HEK293 (cell line): Measurements from ENCODE around the gene MPV17L.

ENCODE experiments used
- HOXC10 ChIP-seq: sonication (generic); formaldehyde crosslinking; IDR thresholded peaks from 2 replicates; pipeline ENCODE4 v1.8.1; 2023; ENCODE audit warnings: mild to moderate bottlenecking, missing genetic modification reagents
- KLF1 ChIP-seq: fragments of 450-650 bp; formaldehyde crosslinking; IDR thresholded peaks from 2 replicates; pipeline ENCODE4 v1.5.1; 2016; ENCODE audit warnings: missing biosample characterization, missing genetic modification characterization
- MYNN ChIP-seq: fragments of 450-650 bp; formaldehyde crosslinking; IDR thresholded peaks from 2 replicates; pipeline ENCODE4 v1.5.1; 2016; ENCODE audit warnings: missing biosample characterization, missing genetic modification characterization, borderline replicate concordance
- SETDB1 ChIP-seq: IDR thresholded peaks from one replicate; pipeline ENCODE4 v1.6.1; 2017; ENCODE audit warnings: mild to moderate bottlenecking, low read length, moderate library complexity, mixed read lengths; ENCODE audit not compliant: insufficient read length
- ZBTB17 ChIP-seq: fragments of 450-650 bp; formaldehyde crosslinking; IDR thresholded peaks from 2 replicates; pipeline ENCODE4 v1.5.1; 2016; ENCODE audit warnings: missing biosample characterization, missing genetic modification characterization
- ZBTB20 ChIP-seq: fragments of 450-650 bp; formaldehyde crosslinking; IDR thresholded peaks from 2 replicates; pipeline ENCODE4 v1.5.1; 2016; ENCODE audit warnings: missing biosample characterization, missing genetic modification characterization
- ZFP41 ChIP-seq: fragments of 450-650 bp; formaldehyde crosslinking; IDR thresholded peaks from 2 replicates; pipeline ENCODE4 v1.5.1; 2016; ENCODE audit warnings: missing biosample characterization, missing genetic modification characterization, borderline replicate concordance
- ZNF138 ChIP-seq: fragments of 450-650 bp; formaldehyde crosslinking; IDR thresholded peaks from 2 replicates; pipeline ENCODE4 v1.5.1; 2016; ENCODE audit warnings: missing biosample characterization, missing genetic modification characterization, borderline replicate concordance
- ZNF140 ChIP-seq: fragments of 450-650 bp; formaldehyde crosslinking; IDR thresholded peaks from 2 replicates; pipeline ENCODE4 v1.5.1; 2016; ENCODE audit warnings: missing biosample characterization, missing genetic modification characterization
- ZNF155 ChIP-seq: fragments of 450-650 bp; formaldehyde crosslinking; IDR thresholded peaks from 2 replicates; pipeline ENCODE4 v1.5.1; 2016; ENCODE audit warnings: missing biosample characterization, missing genetic modification characterization
- ZNF169 ChIP-seq: fragments of 450-650 bp; formaldehyde crosslinking; IDR thresholded peaks from 2 replicates; pipeline ENCODE4 v1.5.1; 2016; ENCODE audit warnings: missing biosample characterization, missing genetic modification characterization
- ZNF211 ChIP-seq: fragments of 450-650 bp; formaldehyde crosslinking; IDR thresholded peaks from 2 replicates; pipeline ENCODE4 v1.5.1; 2016; ENCODE audit warnings: low read depth, missing biosample characterization, missing genetic modification characterization
- ZNF341 ChIP-seq: fragments of 450-650 bp; formaldehyde crosslinking; IDR thresholded peaks from 2 replicates; pipeline ENCODE4; 2016; ENCODE audit warnings: low read depth, missing biosample characterization, missing genetic modification characterization
- ZNF350 ChIP-seq: fragments of 450-650 bp; formaldehyde crosslinking; IDR thresholded peaks from 2 replicates; pipeline ENCODE4 v1.5.0; 2017; ENCODE audit warnings: missing biosample characterization, mild to moderate bottlenecking, missing genetic modification characterization
- ZNF473 ChIP-seq: fragments of 450-650 bp; formaldehyde crosslinking; IDR thresholded peaks from 2 replicates; pipeline ENCODE4 v1.5.1; 2017; ENCODE audit warnings: missing biosample characterization, missing genetic modification characterization
- ZNF521 ChIP-seq: fragments of 450-650 bp; formaldehyde crosslinking; IDR thresholded peaks from 2 replicates; pipeline ENCODE4 v1.5.1; 2017; ENCODE audit warnings: missing biosample characterization, mild to moderate bottlenecking, missing genetic modification characterization
- ZNF585B ChIP-seq: fragments of 450-650 bp; formaldehyde crosslinking; IDR thresholded peaks from 2 replicates; pipeline ENCODE4 v1.5.1; 2016; ENCODE audit warnings: missing biosample characterization, missing genetic modification characterization
- ZNF664 ChIP-seq: fragments of 450-650 bp; formaldehyde crosslinking; IDR thresholded peaks from 2 replicates; pipeline ENCODE4 v1.5.1; 2016; ENCODE audit warnings: missing biosample characterization, missing genetic modification characterization
- ZNF670 ChIP-seq: fragments of 450-650 bp; formaldehyde crosslinking; IDR thresholded peaks from 2 replicates; pipeline ENCODE4 v1.5.1; 2016; ENCODE audit warnings: missing biosample characterization, missing genetic modification characterization, low read depth
- ZNF747 ChIP-seq: fragments of 450-650 bp; formaldehyde crosslinking; IDR thresholded peaks from 2 replicates; pipeline ENCODE4 v1.5.1; 2016; ENCODE audit warnings: missing biosample characterization, missing genetic modification characterization
- ZNF792 ChIP-seq: fragments of 450-650 bp; formaldehyde crosslinking; IDR thresholded peaks from 2 replicates; pipeline ENCODE4 v1.5.1; 2016; ENCODE audit warnings: missing biosample characterization, missing genetic modification characterization
- TF ChIP-seq, protein P1 (sequence below): fragments of 450-650 bp; formaldehyde crosslinking; IDR thresholded peaks from 2 replicates; pipeline ENCODE4 v1.5.1; 2017; ENCODE audit warnings: missing biosample characterization, missing genetic modification characterization
- TF ChIP-seq, protein P2 (sequence below): fragments of 450-650 bp; formaldehyde crosslinking; IDR thresholded peaks from 2 replicates; pipeline ENCODE4 v1.5.1; 2016; ENCODE audit warnings: missing biosample characterization, missing genetic modification characterization, borderline replicate concordance
- TF ChIP-seq, protein P3 (sequence below): fragments of 450-650 bp; formaldehyde crosslinking; optimal IDR thresholded peaks from 2 replicates; pipeline ENCODE3; 2016; ENCODE audit warnings: missing biosample characterization, mild to moderate bottlenecking, missing genetic modification characterization
- TF ChIP-seq, protein P4 (sequence below): fragments of 450-650 bp; formaldehyde crosslinking; IDR thresholded peaks from 2 replicates; pipeline ENCODE4 v1.5.1; 2016; ENCODE audit warnings: missing biosample characterization, missing genetic modification characterization
- TF ChIP-seq, protein P5 (sequence below): fragments of 450-650 bp; formaldehyde crosslinking; IDR thresholded peaks from 2 replicates; pipeline ENCODE4 v1.5.1; 2016; ENCODE audit warnings: missing biosample characterization, missing genetic modification characterization

Gene MPV17L

DNA sequence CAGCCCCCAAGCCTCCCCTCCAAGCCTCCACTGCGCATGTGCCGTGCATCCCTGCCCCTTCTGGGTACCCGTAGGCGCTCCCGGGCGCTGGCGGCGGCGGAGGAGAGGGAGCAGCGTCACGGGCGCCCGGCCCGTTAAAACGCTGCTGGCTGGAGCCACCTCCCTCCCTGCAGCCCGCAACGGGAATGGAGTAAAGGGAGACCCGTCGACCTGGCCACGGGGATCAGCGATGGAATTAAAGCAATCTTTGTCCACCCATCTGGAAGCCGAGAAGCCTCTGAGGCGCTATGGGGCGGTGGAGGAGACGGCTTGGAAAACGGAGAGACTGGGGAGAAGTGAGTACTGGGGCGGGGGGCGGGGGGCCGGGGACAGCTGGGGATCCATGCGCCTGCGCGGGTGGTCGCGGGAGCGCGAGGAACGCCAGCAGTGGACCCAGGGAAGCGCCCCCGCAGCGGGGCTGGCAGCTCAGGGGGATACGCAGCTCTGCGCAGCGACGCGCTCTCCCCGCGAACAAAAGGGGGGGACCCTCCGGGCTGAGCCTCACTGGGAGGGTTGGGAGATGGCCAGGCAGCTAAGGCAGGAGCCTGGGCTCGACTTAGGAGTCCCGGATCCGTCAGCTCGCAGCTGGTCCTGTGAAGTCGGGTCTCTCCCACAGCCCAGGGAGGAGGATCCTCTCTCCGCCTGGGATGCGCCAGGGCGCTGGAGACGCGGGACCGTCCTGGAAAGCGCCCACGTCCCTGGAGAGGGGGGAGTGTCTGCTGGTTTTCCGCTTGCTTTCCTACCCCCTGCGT is 39.1 kb downstream of the MPV17L start, which contains the start of gene BMERB1 (continued):
- TF ChIP-seq ZNF211 (no peak), ZBTB17 (no peak), ZNF747 (tag by site-specific recombination) (no peak), ZNF664 (tag by site-specific recombination) (no peak), ZNF169 (tag by site-specific recombination) (no peak), ZNF670 (tag by site-specific recombination) (no peak), ZNF350 (no peak), ZNF140 (tag by site-specific recombination) (no peak), HOXC10 (no peak), ZFP41 (tag by site-specific recombination) (no peak), ZNF521 (no peak), ZNF585B (tag by site-specific recombination) (no peak), ZNF473 (tag by site-specific recombination) (no peak), ZNF155 (tag by site-specific recombination) (no peak), KLF1 (tag by site-specific recombination) (no peak), SETDB1 (no peak), MYNN (tag by site-specific recombination) (no peak), ZNF341 (tag by site-specific recombination) (peak; percentile 75), ZBTB20 (tag by site-specific recombination) (peak; percentile 56), ZNF138 (tag by site-specific recombination) (no peak), ZNF792 (tag by site-specific recombination) (no peak)
- TF ChIP-seq, protein P1, sequence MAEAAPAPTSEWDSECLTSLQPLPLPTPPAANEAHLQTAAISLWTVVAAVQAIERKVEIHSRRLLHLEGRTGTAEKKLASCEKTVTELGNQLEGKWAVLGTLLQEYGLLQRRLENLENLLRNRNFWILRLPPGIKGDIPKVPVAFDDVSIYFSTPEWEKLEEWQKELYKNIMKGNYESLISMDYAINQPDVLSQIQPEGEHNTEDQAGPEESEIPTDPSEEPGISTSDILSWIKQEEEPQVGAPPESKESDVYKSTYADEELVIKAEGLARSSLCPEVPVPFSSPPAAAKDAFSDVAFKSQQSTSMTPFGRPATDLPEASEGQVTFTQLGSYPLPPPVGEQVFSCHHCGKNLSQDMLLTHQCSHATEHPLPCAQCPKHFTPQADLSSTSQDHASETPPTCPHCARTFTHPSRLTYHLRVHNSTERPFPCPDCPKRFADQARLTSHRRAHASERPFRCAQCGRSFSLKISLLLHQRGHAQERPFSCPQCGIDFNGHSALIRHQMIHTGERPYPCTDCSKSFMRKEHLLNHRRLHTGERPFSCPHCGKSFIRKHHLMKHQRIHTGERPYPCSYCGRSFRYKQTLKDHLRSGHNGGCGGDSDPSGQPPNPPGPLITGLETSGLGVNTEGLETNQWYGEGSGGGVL: peak; percentile 56
- TF ChIP-seq, protein P2, sequence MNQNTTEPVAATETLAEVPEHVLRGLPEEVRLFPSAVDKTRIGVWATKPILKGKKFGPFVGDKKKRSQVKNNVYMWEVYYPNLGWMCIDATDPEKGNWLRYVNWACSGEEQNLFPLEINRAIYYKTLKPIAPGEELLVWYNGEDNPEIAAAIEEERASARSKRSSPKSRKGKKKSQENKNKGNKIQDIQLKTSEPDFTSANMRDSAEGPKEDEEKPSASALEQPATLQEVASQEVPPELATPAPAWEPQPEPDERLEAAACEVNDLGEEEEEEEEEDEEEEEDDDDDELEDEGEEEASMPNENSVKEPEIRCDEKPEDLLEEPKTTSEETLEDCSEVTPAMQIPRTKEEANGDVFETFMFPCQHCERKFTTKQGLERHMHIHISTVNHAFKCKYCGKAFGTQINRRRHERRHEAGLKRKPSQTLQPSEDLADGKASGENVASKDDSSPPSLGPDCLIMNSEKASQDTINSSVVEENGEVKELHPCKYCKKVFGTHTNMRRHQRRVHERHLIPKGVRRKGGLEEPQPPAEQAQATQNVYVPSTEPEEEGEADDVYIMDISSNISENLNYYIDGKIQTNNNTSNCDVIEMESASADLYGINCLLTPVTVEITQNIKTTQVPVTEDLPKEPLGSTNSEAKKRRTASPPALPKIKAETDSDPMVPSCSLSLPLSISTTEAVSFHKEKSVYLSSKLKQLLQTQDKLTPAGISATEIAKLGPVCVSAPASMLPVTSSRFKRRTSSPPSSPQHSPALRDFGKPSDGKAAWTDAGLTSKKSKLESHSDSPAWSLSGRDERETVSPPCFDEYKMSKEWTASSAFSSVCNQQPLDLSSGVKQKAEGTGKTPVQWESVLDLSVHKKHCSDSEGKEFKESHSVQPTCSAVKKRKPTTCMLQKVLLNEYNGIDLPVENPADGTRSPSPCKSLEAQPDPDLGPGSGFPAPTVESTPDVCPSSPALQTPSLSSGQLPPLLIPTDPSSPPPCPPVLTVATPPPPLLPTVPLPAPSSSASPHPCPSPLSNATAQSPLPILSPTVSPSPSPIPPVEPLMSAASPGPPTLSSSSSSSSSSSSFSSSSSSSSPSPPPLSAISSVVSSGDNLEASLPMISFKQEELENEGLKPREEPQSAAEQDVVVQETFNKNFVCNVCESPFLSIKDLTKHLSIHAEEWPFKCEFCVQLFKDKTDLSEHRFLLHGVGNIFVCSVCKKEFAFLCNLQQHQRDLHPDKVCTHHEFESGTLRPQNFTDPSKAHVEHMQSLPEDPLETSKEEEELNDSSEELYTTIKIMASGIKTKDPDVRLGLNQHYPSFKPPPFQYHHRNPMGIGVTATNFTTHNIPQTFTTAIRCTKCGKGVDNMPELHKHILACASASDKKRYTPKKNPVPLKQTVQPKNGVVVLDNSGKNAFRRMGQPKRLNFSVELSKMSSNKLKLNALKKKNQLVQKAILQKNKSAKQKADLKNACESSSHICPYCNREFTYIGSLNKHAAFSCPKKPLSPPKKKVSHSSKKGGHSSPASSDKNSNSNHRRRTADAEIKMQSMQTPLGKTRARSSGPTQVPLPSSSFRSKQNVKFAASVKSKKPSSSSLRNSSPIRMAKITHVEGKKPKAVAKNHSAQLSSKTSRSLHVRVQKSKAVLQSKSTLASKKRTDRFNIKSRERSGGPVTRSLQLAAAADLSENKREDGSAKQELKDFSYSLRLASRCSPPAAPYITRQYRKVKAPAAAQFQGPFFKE: 0 out of 2 replicates have a peak, but pooled peaks have one; percentile 56
- TF ChIP-seq, protein P3, sequence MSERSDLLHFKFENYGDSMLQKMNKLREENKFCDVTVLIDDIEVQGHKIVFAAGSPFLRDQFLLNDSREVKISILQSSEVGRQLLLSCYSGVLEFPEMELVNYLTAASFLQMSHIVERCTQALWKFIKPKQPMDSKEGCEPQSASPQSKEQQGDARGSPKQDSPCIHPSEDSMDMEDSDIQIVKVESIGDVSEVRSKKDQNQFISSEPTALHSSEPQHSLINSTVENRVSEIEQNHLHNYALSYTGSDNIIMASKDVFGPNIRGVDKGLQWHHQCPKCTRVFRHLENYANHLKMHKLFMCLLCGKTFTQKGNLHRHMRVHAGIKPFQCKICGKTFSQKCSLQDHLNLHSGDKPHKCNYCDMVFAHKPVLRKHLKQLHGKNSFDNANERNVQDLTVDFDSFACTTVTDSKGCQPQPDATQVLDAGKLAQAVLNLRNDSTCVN (tag by site-specific recombination): peak; percentile 75
- TF ChIP-seq, protein P4, sequence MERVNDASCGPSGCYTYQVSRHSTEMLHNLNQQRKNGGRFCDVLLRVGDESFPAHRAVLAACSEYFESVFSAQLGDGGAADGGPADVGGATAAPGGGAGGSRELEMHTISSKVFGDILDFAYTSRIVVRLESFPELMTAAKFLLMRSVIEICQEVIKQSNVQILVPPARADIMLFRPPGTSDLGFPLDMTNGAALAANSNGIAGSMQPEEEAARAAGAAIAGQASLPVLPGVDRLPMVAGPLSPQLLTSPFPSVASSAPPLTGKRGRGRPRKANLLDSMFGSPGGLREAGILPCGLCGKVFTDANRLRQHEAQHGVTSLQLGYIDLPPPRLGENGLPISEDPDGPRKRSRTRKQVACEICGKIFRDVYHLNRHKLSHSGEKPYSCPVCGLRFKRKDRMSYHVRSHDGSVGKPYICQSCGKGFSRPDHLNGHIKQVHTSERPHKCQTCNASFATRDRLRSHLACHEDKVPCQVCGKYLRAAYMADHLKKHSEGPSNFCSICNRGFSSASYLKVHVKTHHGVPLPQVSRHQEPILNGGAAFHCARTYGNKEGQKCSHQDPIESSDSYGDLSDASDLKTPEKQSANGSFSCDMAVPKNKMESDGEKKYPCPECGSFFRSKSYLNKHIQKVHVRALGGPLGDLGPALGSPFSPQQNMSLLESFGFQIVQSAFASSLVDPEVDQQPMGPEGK (tag by site-specific recombination): peak; percentile 35
- TF ChIP-seq, protein P5, sequence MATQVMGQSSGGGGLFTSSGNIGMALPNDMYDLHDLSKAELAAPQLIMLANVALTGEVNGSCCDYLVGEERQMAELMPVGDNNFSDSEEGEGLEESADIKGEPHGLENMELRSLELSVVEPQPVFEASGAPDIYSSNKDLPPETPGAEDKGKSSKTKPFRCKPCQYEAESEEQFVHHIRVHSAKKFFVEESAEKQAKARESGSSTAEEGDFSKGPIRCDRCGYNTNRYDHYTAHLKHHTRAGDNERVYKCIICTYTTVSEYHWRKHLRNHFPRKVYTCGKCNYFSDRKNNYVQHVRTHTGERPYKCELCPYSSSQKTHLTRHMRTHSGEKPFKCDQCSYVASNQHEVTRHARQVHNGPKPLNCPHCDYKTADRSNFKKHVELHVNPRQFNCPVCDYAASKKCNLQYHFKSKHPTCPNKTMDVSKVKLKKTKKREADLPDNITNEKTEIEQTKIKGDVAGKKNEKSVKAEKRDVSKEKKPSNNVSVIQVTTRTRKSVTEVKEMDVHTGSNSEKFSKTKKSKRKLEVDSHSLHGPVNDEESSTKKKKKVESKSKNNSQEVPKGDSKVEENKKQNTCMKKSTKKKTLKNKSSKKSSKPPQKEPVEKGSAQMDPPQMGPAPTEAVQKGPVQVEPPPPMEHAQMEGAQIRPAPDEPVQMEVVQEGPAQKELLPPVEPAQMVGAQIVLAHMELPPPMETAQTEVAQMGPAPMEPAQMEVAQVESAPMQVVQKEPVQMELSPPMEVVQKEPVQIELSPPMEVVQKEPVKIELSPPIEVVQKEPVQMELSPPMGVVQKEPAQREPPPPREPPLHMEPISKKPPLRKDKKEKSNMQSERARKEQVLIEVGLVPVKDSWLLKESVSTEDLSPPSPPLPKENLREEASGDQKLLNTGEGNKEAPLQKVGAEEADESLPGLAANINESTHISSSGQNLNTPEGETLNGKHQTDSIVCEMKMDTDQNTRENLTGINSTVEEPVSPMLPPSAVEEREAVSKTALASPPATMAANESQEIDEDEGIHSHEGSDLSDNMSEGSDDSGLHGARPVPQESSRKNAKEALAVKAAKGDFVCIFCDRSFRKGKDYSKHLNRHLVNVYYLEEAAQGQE (tag by site-specific recombination): no peak
